Spleen (tissue), 11 donors: ENCODE data around the gene OLFM3. TPM values are rescaled to one million over a fixed set of nuclear protein-coding genes. Genes with fewer than 3 reads are reported as not detected.

Experiments used
- DNase-seq: peaks from one replicate; pipeline ENCODE4 v3.0.0-alpha.2; 2020
- H3K27ac ChIP-seq, 8 donors: fragments of 200-600 bp; sonication (generic) in 7 of 8; 1 replicate in 4 of 8; 2 replicates in 4 of 8; pipeline versions ENCODE4 v1.5.0 to v1.8.0; 2016 to 2021; ENCODE audit warnings: inconsistent platforms in 4 of 8, mild to moderate bottlenecking in 4 of 8, moderate library complexity in 1 of 8
- H3K27me3 ChIP-seq, 7 donors: fragments of 200-600 bp; sonication (generic) in 6 of 7; replicated peaks in 1 of 7; 1 replicate in 4 of 7; 2 replicates in 3 of 7; pipeline versions ENCODE4 v1.5.0 to v1.8.0; 2016 to 2021; ENCODE audit warnings: inconsistent platforms in 3 of 7, mild to moderate bottlenecking in 1 of 7
- H3K36me3 ChIP-seq, 6 donors: fragments of 200-600 bp; sonication (generic) in 5 of 6; 1 replicate in 4 of 6; 2 replicates in 2 of 6; pipeline versions ENCODE4 v1.5.0 to v1.8.0; 2016 to 2021; ENCODE audit warnings: inconsistent platforms in 2 of 6
- H3K4me1 ChIP-seq, 6 donors: fragments of 200-600 bp; sonication (generic) in 5 of 6; 1 replicate in 3 of 6; 2 replicates in 3 of 6; pipeline versions ENCODE4 v1.5.0 to v1.8.0; 2016 to 2021; ENCODE audit warnings: inconsistent platforms in 3 of 6
- H3K4me3 ChIP-seq, 8 donors: fragments of 200-600 bp; sonication (generic) in 7 of 8; 1 replicate in 4 of 8; 2 replicates in 4 of 8; pipeline versions ENCODE4 v1.5.0 to v1.8.0; 2016 to 2021; ENCODE audit warnings: inconsistent platforms in 4 of 8, mild to moderate bottlenecking in 4 of 8, moderate library complexity in 2 of 8
- H3K9me3 ChIP-seq, 8 donors: fragments of 200-600 bp; sonication (generic) in 7 of 8; 1 replicate in 4 of 8; 2 replicates in 4 of 8; pipeline versions ENCODE4 v1.5.0 to v1.8.0; 2016 to 2021; ENCODE audit warnings: inconsistent platforms in 4 of 8
- CTCF ChIP-seq, 11 experiments: fragments of 200-600 bp in 7 of 11; fragments of 450-650 bp in 4 of 11; sonication (generic) in 4 of 11; IDR thresholded peaks in 8 of 11; conservative IDR thresholded peaks in 3 of 11; 1 replicate in 7 of 11; 2 replicates in 4 of 11; pipeline versions ENCODE4 v1.4.0 to v1.8.0; 2016 to 2021; ENCODE audit warnings: antibody characterized with exemption in 11 of 11, inconsistent platforms in 4 of 11, mild to moderate bottlenecking in 1 of 11
- POLR2A ChIP-seq, 3 donors: fragments of 450-650 bp; IDR thresholded peaks; one replicate each; pipeline ENCODE4 v1.5.1; 2017; ENCODE audit warnings: antibody characterized with exemption in 3 of 3, mild to moderate bottlenecking in 1 of 3
- POLR2AphosphoS5 ChIP-seq, 3 donors: sonication (generic); formaldehyde crosslinking; IDR thresholded peaks; one replicate each; pipeline ENCODE4 v1.5.1; 2017; ENCODE audit warnings: antibody characterized with exemption in 3 of 3
- WGBS, 5 donors: extraction: QIAGEN DNeasy Blood & Tissue Kit in 3 of 5; methylation state at CpG; one replicate each; pipeline versions ENCODE4 v1.1.5 to v1.1.7; 2013 to 2018; 5-methylcytosine and 5-hydroxymethylcytosine counted together
- intact Hi-C: fragments of 100-400 bp; cut with DNase I; formaldehyde crosslinking; loops from one replicate; pipeline ENCODE4 v1.15.0; 2023; ENCODE audit warnings: low total_unique reads
- polyA plus RNA-seq, 3 donors: library from polyadenylated mRNA; stranded (reverse); fragments of 200-250 nt; gene quantifications; one replicate each; pipeline ENCODE4 v1.2.1, GENCODE V29; 2013
- total RNA-seq, 7 donors: library from RNA; depleted of rRNA in 3 of 7; stranded (reverse); fragments of >200 nt in 3 of 7; fragmentation: NEBNext Ultra II Directional in 4 of 7; extraction: Animal tissue kit (Norgen Biotek cat#: 25700) in 4 of 7; gene quantifications; one replicate each; pipeline versions ENCODE4 v1.1.0 to v1.2.1, GENCODE V29; 2016 to 2021
- donor health status: healthy with polysubstance abuse.
- donor health status: DM: no; HTN: no; CAD: no; lungs with moderate emphysema.
- donor health status: DM: no; HTN: no; CAD: no.
- donor health status: Bipolar disorder and iron deficiency.
- donor health status: healthy.
- donor health status: DM: no; HTN: no; CAD: no.
- donor health status: DM: yes; HTN: yes; CAD: no.

Gene OLFM3
- total and polyA plus RNA-seq, 10 donors, result not detected

- TF ChIP-seq POLR2A (IDR thresholded peaks at IDR 0.05), result no peak
- no peak for TF ChIP-seq POLR2AphosphoS5 (IDR thresholded peaks at IDR 0.05)
- TF ChIP-seq CTCF (IDR thresholded peaks at IDR 0.05 in 8 of 11, conservative IDR thresholded peaks at IDR 0.05 in 3 of 11), result no peak
- Histone ChIP-seq H3K4me1 (no peaks in the 10 kb centered on the region), H3K9me3 (no peaks in the 10 kb centered on the region), H3K27ac (no peak overlapping the region), H3K4me3 (no peak overlapping the region), H3K27me3 (no peaks in the 10 kb centered on the region), H3K36me3 (no peaks in the 10 kb centered on the region)
- intact Hi-C loops, result no loop called here
- DNase-seq, result no peak
Observed at GRCh38 chr1:101957771-101958170, 39.0 kb downstream of the OLFM3 start.

GRCh38 chr1:101953623-101954022, 43.1 kb downstream of the OLFM3 start:
- Histone ChIP-seq H3K9me3 (no peaks in the 10 kb centered on the region), H3K36me3 (no peaks in the 10 kb centered on the region), H3K27me3 (no peaks in the 10 kb centered on the region), H3K4me1 (no peaks in the 10 kb centered on the region), H3K4me3 (no peak overlapping the region), H3K27ac (no peak overlapping the region)
- WGBS, 5 donors, result 62 to 76% (median 72%) methylated on average over 1 of the region's 1 CpG
- TF ChIP-seq CTCF (IDR thresholded peaks at IDR 0.05 in 8 of 11, conservative IDR thresholded peaks at IDR 0.05 in 3 of 11) (no peak), POLR2AphosphoS5 (IDR thresholded peaks at IDR 0.05) (no peak), POLR2A (IDR thresholded peaks at IDR 0.05) (no peak)
- DNase-seq, result no peak
- intact Hi-C loops, result no loop called here

- no peak for DNase-seq
Observed at GRCh38 chr1:101945884-101946283, 50.8 kb downstream of the OLFM3 start.

GRCh38 chr1:101943237-101943636, 53.5 kb downstream of the OLFM3 start:
- Histone ChIP-seq H3K4me3 (no peak overlapping the region), H3K27ac (no peak overlapping the region), H3K4me1 (no peaks in the 10 kb centered on the region), H3K9me3 (no peaks in the 10 kb centered on the region), H3K36me3 (no peaks in the 10 kb centered on the region), H3K27me3 (no peaks in the 10 kb centered on the region)
- TF ChIP-seq CTCF (IDR thresholded peaks at IDR 0.05 in 8 of 11, conservative IDR thresholded peaks at IDR 0.05 in 3 of 11), result no peak
- no peak for TF ChIP-seq POLR2A (IDR thresholded peaks at IDR 0.05)
- WGBS, 5 donors, result 53 to 78% (median 55%) methylated on average over 3 of the region's 3 CpGs
- intact Hi-C loops, result no loop called here
- no peak for DNase-seq

More at GRCh38 chr1:101945884-101946283, 50.8 kb downstream of the OLFM3 start:
- Histone ChIP-seq H3K27me3 (no peaks in the 10 kb centered on the region), H3K36me3 (no peaks in the 10 kb centered on the region), H3K9me3 (no peaks in the 10 kb centered on the region), H3K27ac (no peak overlapping the region), H3K4me1 (no peaks in the 10 kb centered on the region), H3K4me3 (no peak overlapping the region)
- intact Hi-C loops, result no loop called here
- no peak for TF ChIP-seq POLR2A (IDR thresholded peaks at IDR 0.05)
- TF ChIP-seq CTCF (IDR thresholded peaks at IDR 0.05 in 8 of 11, conservative IDR thresholded peaks at IDR 0.05 in 3 of 11), result no peak
- TF ChIP-seq POLR2AphosphoS5 (IDR thresholded peaks at IDR 0.05), result no peak
- WGBS, 5 donors, result 67 to 91% (median 89%) methylated on average over 1 of the region's 1 CpG
